K562 (cell line): ENCODE measurements around the gene ITGA6. TPM values are rescaled to one million over a fixed set of nuclear protein-coding genes. Genes with fewer than 3 reads are reported as not detected.

Source experiments
- CEBPG ChIP-seq, 3 experiments: fragments of 200-800 bp in 1 of 3; sonication (Bioruptor generic) in 1 of 3; sonication (generic) in 1 of 3; formaldehyde crosslinking in 1 of 3; IDR thresholded peaks in 2 of 3; conservative IDR thresholded peaks in 1 of 3; 2 replicates each; pipeline versions ENCODE4 v1.6.1 to v1.8.0; 2016 to 2022; ENCODE audit warnings: missing compliant biosample characterization in 2 of 3, missing genetic modification characterization in 2 of 3, mild to moderate bottlenecking in 1 of 3, missing genetic modification reagents in 1 of 3
- DDX20 ChIP-seq: fragments of 450-650 bp; IDR thresholded peaks from 2 replicates; pipeline ENCODE4 v1.6.1; 2016; ENCODE audit warnings: missing genetic modification characterization, low read depth, mild to moderate bottlenecking, missing compliant biosample characterization, moderate library complexity
- ETS1 ChIP-seq: conservative IDR thresholded peaks from 2 replicates; pipeline ENCODE4 v1.6.1; 2011; ENCODE audit warnings: low read depth, mild to moderate bottlenecking, low read length; ENCODE audit not compliant: control insufficient read depth
- FIP1L1 ChIP-seq: fragments of 200-400 bp; formaldehyde crosslinking; IDR thresholded peaks from 2 replicates; pipeline ENCODE4 v1.6.1; 2018; ENCODE audit warnings: mild to moderate bottlenecking, low read depth, low read length; ENCODE audit not compliant: poor library complexity, severe bottlenecking
- GATAD2B ChIP-seq: fragments of 450-650 bp; IDR thresholded peaks from 2 replicates; pipeline ENCODE4 v1.6.1; 2017; ENCODE audit warnings: mild to moderate bottlenecking, borderline replicate concordance
- HDAC8 ChIP-seq: fragments of 450-650 bp; IDR thresholded peaks from 2 replicates; pipeline ENCODE4 v1.6.1; 2016; ENCODE audit warnings: mild to moderate bottlenecking, missing genetic modification characterization, moderate library complexity, missing compliant biosample characterization
- KDM5B ChIP-seq: fragments of 200-600 bp; sonication (generic); IDR thresholded peaks from 2 replicates; pipeline ENCODE4 v1.6.1; 2012; ENCODE audit warnings: low read depth, mild to moderate bottlenecking, moderate library complexity, low read length, control low read depth, inconsistent platforms; ENCODE audit not compliant: insufficient replicate concordance
- MYC ChIP-seq, 2 experiments: fragments of 250-450 bp in 1 of 2; sonication (Bioruptor Pico) in 1 of 2; IDR thresholded peaks; 2 replicates each; pipeline versions ENCODE4 v1.5.1 to v1.6.1; 2012 to 2021; ENCODE audit warnings: low read depth in 2 of 2, borderline replicate concordance in 1 of 2, improper control_type of control experiment in 1 of 2, low read length in 1 of 2, mild to moderate bottlenecking in 1 of 2, moderate library complexity in 1 of 2
- NCOA4 ChIP-seq: fragments of 450-650 bp; IDR thresholded peaks from 2 replicates; pipeline ENCODE4 v1.6.1; 2018; ENCODE audit warnings: mild to moderate bottlenecking; ENCODE audit not compliant: partially characterized antibody
- NUFIP1 ChIP-seq: fragments of 450-650 bp; IDR thresholded peaks from 2 replicates; pipeline ENCODE4 v1.6.1; 2018; ENCODE audit not compliant: partially characterized antibody
- PTBP1 ChIP-seq: fragments of 200-400 bp; formaldehyde crosslinking; IDR thresholded peaks from 2 replicates; pipeline ENCODE4 v1.6.1; 2017; ENCODE audit warnings: low read depth, low read length
- RFX1 ChIP-seq: fragments of 450-650 bp; IDR thresholded peaks from 2 replicates; pipeline ENCODE4 v1.6.1; 2016; ENCODE audit warnings: mild to moderate bottlenecking, moderate library complexity
- SMAD3 ChIP-seq: fragments of 450-650 bp; formaldehyde crosslinking; conservative IDR thresholded peaks from 2 replicates; pipeline ENCODE4 v1.4.0; 2020; ENCODE audit warnings: mild to moderate bottlenecking
- polyA plus RNA-seq, 8 experiments: library from polyadenylated mRNA; depleted of rRNA in 4 of 8; stranded (reverse) in 5 of 8; unstranded in 3 of 8; fragments of >200 nt; fragmentation: Nextera tagmentation in 2 of 8; fragmentation: Illumina TruSeq in 1 of 8; extraction: Ambion mirVana in 2 of 8; extraction: Trizol in 1 of 8; gene quantifications; 2 replicates each; pipeline versions ENCODE4 v1.2.1 to v1.2.3, GENCODE V29; 2011 to 2014; ENCODE audit warnings: inconsistent platforms in 1 of 8, missing spikeins in 1 of 8
- total RNA-seq, 7 experiments: library from RNA; depleted of rRNA in 6 of 7; stranded (reverse); fragments of >200 nt in 6 of 7; fragmentation: Illumina TruSeq in 2 of 7; extraction: Trizol in 2 of 7; gene quantifications; 2 replicates each; pipeline versions ENCODE4 v1.2.1 to v1.2.3, GENCODE V29; 2011 to 2021; ENCODE audit warnings: low replicate concordance in 1 of 7

Gene ITGA6
- total and polyA plus RNA-seq, 9 of the 15 experiments (the other 6 are each of a cell fraction or from before 2014, with no cell fraction given), result 0.01 to 0.29 (median 0.05) TPM; not detected in 5

- TF ChIP-seq MYC (IDR thresholded peaks at IDR 0.05; ENCODE audit: low read depth, low read length) (no peak), MYC (CRISPR knock-in tag; IDR thresholded peaks at IDR 0.05; ENCODE audit: borderline replicate concordance, low read depth) (no peak), NUFIP1 (no peak), CEBPG (CRISPR knock-in tag; IDR thresholded peaks at IDR 0.05) (no peak), CEBPG (tag; conservative IDR thresholded peaks at IDR 0.05 in 1 of 2, IDR thresholded peaks at IDR 0.05 in 1 of 2) (no peak), HDAC8 (tag) (no peak), GATAD2B (no peak), RFX1 (no peak), SMAD3 (CRISPR knock-in tag) (no peak), NCOA4 (no peak), KDM5B (no peak), ETS1 (no peak), PTBP1 (no peak), FIP1L1 (no peak), DDX20 (tag) (no peak)
These were observed 113.0 kb downstream of the ITGA6 start (continued) for GRCh38 chr2:172540421-172540820.
